ENCODE data around the gene TRIM63. TPM values are rescaled to one million over a fixed set of nuclear protein-coding genes. Genes with fewer than 3 reads are reported as not detected.

Gene TRIM63
- total and polyA plus RNA-seq, 9 of the 15 experiments (the other 6 are each of a cell fraction or from before 2014, with no cell fraction given) = 0.08 to 0.57 (median 0.36) TPM

DNA sequence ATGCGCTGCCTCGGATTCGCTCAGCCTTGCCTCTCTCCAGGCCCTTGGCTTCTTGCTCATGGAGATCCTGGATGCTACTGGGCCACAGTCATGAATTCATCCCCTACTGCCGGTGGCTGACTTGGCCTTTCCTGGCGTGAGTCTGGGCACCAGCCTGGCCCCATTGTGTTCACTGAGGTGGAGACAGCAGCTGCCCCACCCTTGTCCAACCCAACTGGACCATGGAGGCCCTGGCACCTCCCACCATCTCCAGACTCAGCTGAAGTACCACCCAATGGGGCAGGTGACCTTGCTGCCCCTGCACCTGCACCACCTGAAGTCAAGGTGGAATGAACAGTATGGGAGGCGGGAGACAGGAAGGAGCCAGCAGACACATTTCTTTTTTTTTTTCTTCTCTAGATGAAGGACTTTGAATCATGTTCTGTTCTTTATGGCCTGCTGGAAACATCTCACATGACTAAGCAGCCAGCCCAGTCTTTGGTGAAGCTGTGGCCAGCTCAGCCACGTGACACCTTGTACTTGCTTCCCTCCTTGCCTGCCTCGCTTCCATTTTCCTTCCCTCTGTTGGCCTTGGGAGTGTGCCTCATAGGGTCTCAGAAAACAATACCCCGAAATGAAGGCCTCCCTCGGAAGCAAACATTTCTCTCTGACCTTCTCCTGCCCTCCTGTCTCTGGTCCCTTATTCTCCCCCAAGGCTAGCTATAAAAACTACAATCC is 17.7 kb downstream of the TRIM63 start (continued):
- TF ChIP-seq, protein P1, sequence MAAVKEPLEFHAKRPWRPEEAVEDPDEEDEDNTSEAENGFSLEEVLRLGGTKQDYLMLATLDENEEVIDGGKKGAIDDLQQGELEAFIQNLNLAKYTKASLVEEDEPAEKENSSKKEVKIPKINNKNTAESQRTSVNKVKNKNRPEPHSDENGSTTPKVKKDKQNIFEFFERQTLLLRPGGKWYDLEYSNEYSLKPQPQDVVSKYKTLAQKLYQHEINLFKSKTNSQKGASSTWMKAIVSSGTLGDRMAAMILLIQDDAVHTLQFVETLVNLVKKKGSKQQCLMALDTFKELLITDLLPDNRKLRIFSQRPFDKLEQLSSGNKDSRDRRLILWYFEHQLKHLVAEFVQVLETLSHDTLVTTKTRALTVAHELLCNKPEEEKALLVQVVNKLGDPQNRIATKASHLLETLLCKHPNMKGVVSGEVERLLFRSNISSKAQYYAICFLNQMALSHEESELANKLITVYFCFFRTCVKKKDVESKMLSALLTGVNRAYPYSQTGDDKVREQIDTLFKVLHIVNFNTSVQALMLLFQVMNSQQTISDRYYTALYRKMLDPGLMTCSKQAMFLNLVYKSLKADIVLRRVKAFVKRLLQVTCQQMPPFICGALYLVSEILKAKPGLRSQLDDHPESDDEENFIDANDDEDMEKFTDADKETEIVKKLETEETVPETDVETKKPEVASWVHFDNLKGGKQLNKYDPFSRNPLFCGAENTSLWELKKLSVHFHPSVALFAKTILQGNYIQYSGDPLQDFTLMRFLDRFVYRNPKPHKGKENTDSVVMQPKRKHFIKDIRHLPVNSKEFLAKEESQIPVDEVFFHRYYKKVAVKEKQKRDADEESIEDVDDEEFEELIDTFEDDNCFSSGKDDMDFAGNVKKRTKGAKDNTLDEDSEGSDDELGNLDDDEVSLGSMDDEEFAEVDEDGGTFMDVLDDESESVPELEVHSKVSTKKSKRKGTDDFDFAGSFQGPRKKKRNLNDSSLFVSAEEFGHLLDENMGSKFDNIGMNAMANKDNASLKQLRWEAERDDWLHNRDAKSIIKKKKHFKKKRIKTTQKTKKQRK (IDR thresholded peaks at IDR 0.05; ENCODE audit: borderline replicate concordance, low read depth, low read length) = no peak
- TF ChIP-seq, protein P2, sequence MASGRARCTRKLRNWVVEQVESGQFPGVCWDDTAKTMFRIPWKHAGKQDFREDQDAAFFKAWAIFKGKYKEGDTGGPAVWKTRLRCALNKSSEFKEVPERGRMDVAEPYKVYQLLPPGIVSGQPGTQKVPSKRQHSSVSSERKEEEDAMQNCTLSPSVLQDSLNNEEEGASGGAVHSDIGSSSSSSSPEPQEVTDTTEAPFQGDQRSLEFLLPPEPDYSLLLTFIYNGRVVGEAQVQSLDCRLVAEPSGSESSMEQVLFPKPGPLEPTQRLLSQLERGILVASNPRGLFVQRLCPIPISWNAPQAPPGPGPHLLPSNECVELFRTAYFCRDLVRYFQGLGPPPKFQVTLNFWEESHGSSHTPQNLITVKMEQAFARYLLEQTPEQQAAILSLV (tag; IDR thresholded peaks at IDR 0.05) = peak; percentile 81
- TF ChIP-seq ZNF354B (CRISPR knock-in tag; IDR thresholded peaks at IDR 0.05) = peak; percentile 53; the same call in 1 of the 2 replicates
- no peak for TF ChIP-seq SAFB2 (IDR thresholded peaks at IDR 0.05; ENCODE audit: borderline replicate concordance, low read depth, low read length, severe bottlenecking)
- no peak for TF ChIP-seq PCBP2 (IDR thresholded peaks at IDR 0.05; ENCODE audit: low read depth, low read length, poor library complexity, severe bottlenecking)
- TF ChIP-seq, protein P3, sequence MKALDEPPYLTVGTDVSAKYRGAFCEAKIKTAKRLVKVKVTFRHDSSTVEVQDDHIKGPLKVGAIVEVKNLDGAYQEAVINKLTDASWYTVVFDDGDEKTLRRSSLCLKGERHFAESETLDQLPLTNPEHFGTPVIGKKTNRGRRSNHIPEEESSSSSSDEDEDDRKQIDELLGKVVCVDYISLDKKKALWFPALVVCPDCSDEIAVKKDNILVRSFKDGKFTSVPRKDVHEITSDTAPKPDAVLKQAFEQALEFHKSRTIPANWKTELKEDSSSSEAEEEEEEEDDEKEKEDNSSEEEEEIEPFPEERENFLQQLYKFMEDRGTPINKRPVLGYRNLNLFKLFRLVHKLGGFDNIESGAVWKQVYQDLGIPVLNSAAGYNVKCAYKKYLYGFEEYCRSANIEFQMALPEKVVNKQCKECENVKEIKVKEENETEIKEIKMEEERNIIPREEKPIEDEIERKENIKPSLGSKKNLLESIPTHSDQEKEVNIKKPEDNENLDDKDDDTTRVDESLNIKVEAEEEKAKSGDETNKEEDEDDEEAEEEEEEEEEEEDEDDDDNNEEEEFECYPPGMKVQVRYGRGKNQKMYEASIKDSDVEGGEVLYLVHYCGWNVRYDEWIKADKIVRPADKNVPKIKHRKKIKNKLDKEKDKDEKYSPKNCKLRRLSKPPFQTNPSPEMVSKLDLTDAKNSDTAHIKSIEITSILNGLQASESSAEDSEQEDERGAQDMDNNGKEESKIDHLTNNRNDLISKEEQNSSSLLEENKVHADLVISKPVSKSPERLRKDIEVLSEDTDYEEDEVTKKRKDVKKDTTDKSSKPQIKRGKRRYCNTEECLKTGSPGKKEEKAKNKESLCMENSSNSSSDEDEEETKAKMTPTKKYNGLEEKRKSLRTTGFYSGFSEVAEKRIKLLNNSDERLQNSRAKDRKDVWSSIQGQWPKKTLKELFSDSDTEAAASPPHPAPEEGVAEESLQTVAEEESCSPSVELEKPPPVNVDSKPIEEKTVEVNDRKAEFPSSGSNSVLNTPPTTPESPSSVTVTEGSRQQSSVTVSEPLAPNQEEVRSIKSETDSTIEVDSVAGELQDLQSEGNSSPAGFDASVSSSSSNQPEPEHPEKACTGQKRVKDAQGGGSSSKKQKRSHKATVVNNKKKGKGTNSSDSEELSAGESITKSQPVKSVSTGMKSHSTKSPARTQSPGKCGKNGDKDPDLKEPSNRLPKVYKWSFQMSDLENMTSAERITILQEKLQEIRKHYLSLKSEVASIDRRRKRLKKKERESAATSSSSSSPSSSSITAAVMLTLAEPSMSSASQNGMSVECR (CRISPR knock-in tag; IDR thresholded peaks at IDR 0.05) = no peak
- TF ChIP-seq, protein P4, sequence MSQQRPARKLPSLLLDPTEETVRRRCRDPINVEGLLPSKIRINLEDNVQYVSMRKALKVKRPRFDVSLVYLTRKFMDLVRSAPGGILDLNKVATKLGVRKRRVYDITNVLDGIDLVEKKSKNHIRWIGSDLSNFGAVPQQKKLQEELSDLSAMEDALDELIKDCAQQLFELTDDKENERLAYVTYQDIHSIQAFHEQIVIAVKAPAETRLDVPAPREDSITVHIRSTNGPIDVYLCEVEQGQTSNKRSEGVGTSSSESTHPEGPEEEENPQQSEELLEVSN (IDR thresholded peaks at IDR 0.05; ENCODE audit: borderline replicate concordance in 1 of 2, extremely low read depth in 1 of 2, insufficient read depth in 1 of 2, insufficient read length in 1 of 2, low read depth in 1 of 2, low read length in 1 of 2, poor library complexity in 1 of 2, severe bottlenecking in 1 of 2) = peak; percentile 33 to 81
- no peak for TF ChIP-seq ZNF778 (CRISPR knock-in tag; IDR thresholded peaks at IDR 0.05)
- TF ChIP-seq, protein P5, sequence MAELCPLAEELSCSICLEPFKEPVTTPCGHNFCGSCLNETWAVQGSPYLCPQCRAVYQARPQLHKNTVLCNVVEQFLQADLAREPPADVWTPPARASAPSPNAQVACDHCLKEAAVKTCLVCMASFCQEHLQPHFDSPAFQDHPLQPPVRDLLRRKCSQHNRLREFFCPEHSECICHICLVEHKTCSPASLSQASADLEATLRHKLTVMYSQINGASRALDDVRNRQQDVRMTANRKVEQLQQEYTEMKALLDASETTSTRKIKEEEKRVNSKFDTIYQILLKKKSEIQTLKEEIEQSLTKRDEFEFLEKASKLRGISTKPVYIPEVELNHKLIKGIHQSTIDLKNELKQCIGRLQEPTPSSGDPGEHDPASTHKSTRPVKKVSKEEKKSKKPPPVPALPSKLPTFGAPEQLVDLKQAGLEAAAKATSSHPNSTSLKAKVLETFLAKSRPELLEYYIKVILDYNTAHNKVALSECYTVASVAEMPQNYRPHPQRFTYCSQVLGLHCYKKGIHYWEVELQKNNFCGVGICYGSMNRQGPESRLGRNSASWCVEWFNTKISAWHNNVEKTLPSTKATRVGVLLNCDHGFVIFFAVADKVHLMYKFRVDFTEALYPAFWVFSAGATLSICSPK (IDR thresholded peaks at IDR 0.05; ENCODE audit: borderline replicate concordance) = no peak
- TF ChIP-seq FIP1L1 (IDR thresholded peaks at IDR 0.05; ENCODE audit: low read depth, low read length, poor library complexity, severe bottlenecking) = no peak
- TF ChIP-seq, protein P6, sequence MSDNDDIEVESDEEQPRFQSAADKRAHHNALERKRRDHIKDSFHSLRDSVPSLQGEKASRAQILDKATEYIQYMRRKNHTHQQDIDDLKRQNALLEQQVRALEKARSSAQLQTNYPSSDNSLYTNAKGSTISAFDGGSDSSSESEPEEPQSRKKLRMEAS (CRISPR knock-in tag; IDR thresholded peaks at IDR 0.05) = peak; percentile 73
